Measurements from ENCODE around the gene NT5DC1. TPM values are rescaled to one million over a fixed set of nuclear protein-coding genes. Genes with fewer than 3 reads are reported as not detected.

Gene NT5DC1
- total RNA-seq, 4 donors from 2014 or later: 4.2 to 23.5 (median 7.0) TPM

DNA sequence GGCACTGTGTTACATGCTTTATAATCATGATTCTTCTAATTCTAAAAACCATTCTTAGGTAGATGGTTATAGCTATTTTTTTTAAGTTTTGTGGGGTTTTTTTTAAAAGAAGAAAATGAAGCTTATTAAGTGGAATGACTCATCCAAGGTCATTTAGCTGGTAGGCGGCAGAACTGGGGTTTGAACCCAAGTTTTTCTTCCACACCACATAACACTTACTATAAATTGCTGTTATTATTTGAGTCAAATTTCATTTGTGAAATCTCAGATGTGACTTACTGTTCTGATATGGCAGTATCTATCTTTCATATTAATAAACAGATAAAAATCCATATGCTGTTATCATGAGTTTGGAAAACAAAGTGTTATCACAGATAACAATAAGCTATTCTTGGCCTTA is 35.7 kb downstream of the NT5DC1 start:
- Histone ChIP-seq H3K4me3 (no peak overlapping the region), H3K4me1 (no peaks in the 10 kb centered on the region), H3K27me3 (no peaks in the 10 kb centered on the region), H3K9me3 (no peaks in the 10 kb centered on the region), H3K27ac (no peak overlapping the region), H3K36me3 (no peaks in the 10 kb centered on the region)
- no peak for DNase-seq (ENCODE audit: low spot score in 2 of 2)
- WGBS, 2 donors: 80 to 88% methylated on average over 1 of the region's 1 CpG
- no peak for TF ChIP-seq POLR2A (IDR thresholded peaks at IDR 0.05)
- TF ChIP-seq CTCF (IDR thresholded peaks at IDR 0.05): no peak
- no peak for TF ChIP-seq EP300 (IDR thresholded peaks at IDR 0.05)

GRCh38 chr6:116136933-116137340 is 36.3 kb downstream of the NT5DC1 start:
- no peaks in the 10 kb centered on the region for H3K4me1 ChIP-seq
- TF ChIP-seq EP300 (IDR thresholded peaks at IDR 0.05) (no peak), POLR2A (IDR thresholded peaks at IDR 0.05) (no peak), CTCF (IDR thresholded peaks at IDR 0.05) (no peak)
- H3K9me3 ChIP-seq: no peaks in the 10 kb centered on the region
- H3K27ac ChIP-seq: no peak overlapping the region
- WGBS, 2 donors: 64 to 68% methylated on average over 5 of the region's 5 CpGs
- no peaks in the 10 kb centered on the region for H3K27me3 ChIP-seq
- DNase-seq (ENCODE audit: low spot score in 2 of 2): no peak
- H3K4me3 ChIP-seq: no peak overlapping the region
- H3K36me3 ChIP-seq: no peaks in the 10 kb centered on the region

DNA sequence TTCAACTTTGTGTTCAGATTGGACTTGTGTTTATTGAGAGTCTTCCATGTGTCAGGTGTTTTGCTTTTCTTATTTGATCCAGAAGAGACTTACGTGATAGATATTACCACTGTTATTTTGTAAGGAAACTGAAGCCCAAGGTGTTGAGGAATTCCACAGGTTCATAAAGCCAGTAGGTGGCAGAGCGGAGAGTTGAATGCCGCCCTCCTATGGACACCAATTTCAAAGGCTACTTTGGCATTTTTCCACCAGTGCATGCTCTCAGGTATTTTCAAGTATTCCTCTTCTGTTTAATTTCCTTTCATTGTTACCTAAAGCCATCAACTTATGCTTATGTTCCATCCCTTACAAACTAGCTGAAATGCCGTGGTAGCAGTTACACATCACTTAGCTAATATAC is 39.3 kb downstream of the NT5DC1 start:
- no peak for TF ChIP-seq EP300 (IDR thresholded peaks at IDR 0.05)
- TF ChIP-seq POLR2A (IDR thresholded peaks at IDR 0.05): no peak
- no peak for TF ChIP-seq CTCF (IDR thresholded peaks at IDR 0.05)
- DNase-seq (ENCODE audit: low spot score in 2 of 2): no peak

GRCh38 chr6:116144605-116145004 is 44.0 kb downstream of the NT5DC1 start:
- no peaks in the 10 kb centered on the region for H3K27me3 ChIP-seq
- H3K4me1 ChIP-seq: no peaks in the 10 kb centered on the region
- WGBS, 2 donors: 41 to 44% methylated on average over 3 of the region's 3 CpGs
- H3K9me3 ChIP-seq: no peaks in the 10 kb centered on the region
- TF ChIP-seq EP300 (IDR thresholded peaks at IDR 0.05) (no peak), POLR2A (IDR thresholded peaks at IDR 0.05) (no peak), CTCF (IDR thresholded peaks at IDR 0.05) (no peak)
- no peak overlapping the region for H3K27ac ChIP-seq
- H3K36me3 ChIP-seq: no peaks in the 10 kb centered on the region
- H3K4me3 ChIP-seq: no peak overlapping the region
- DNase-seq (ENCODE audit: low spot score in 2 of 2): no peak

More for the DNA sequence above, 39.3 kb downstream of the NT5DC1 start:
- no peaks in the 10 kb centered on the region for H3K36me3 ChIP-seq
- H3K9me3 ChIP-seq: no peaks in the 10 kb centered on the region
- H3K4me3 ChIP-seq: no peak overlapping the region
- no peak overlapping the region for H3K27ac ChIP-seq
- no peaks in the 10 kb centered on the region for H3K27me3 ChIP-seq
- no peaks in the 10 kb centered on the region for H3K4me1 ChIP-seq
- 94 to 96% methylated on average over 4 of the region's 4 CpGs for WGBS, 2 donors

DNA sequence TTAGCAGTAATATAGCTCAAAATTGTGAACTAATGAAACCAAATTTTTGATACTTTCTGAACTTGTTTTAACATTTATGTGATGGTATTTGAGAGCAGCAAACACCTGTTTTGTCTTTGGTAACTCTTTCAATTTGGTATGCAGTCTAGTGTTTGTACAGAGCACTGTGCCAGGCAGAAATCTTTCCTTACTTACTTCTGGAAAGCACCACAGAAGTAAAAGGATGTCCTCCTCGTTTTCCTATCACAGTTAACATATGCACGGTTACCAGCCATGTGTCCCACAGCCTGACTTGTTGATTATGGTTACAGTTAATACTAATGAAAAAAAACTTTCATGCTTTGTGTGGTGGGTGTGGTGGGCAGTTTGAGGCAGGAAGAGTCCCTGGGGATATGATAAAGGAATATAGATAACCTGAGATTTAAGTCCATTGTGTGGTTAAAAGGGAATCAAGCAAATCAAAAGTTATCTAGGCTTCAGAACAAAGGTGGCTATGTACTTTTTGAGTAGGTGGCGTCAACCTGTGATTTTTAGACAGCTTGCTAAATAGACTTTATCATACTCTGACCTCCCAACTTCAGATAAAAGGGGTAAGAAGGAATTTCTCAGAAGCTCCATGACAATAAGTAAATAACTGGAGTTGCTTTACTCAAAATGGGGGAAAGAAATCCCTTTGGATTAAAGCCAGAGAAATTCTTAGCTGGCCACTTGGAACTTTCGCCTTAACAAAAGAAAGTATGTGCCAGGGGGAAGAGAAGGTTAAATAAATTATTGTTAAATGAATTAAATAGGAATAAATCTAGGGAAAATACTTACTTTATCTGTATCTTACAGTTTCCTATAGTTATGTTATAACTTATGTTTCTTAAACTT is 45.4 kb downstream of the NT5DC1 start:
- Histone ChIP-seq H3K27ac (no peak overlapping the region), H3K9me3 (no peaks in the 10 kb centered on the region), H3K4me1 (no peaks in the 10 kb centered on the region), H3K27me3 (no peaks in the 10 kb centered on the region), H3K36me3 (peaks cover 0 to 4% (median 0%) of the 10 kb centered on the region in 3 donors), H3K4me3 (no peak overlapping the region)
- no peak for TF ChIP-seq POLR2A (IDR thresholded peaks at IDR 0.05)
- TF ChIP-seq EP300 (IDR thresholded peaks at IDR 0.05): no peak
- TF ChIP-seq CTCF (IDR thresholded peaks at IDR 0.05): no peak
- WGBS, 2 donors: 78% methylated on average over 4 of the region's 4 CpGs
- DNase-seq (ENCODE audit: low spot score in 2 of 2): no peak

Measured in tibial nerve (tissue), 4 donors.